ENCODE results near the gene MAP3K12.
"Not testable (repeated sequence)": the region's sequence is repeated elsewhere in the genome, so short reads cannot be mapped to it uniquely, and the experiment has no call there.

The MAP3K12 gene

DNA sequence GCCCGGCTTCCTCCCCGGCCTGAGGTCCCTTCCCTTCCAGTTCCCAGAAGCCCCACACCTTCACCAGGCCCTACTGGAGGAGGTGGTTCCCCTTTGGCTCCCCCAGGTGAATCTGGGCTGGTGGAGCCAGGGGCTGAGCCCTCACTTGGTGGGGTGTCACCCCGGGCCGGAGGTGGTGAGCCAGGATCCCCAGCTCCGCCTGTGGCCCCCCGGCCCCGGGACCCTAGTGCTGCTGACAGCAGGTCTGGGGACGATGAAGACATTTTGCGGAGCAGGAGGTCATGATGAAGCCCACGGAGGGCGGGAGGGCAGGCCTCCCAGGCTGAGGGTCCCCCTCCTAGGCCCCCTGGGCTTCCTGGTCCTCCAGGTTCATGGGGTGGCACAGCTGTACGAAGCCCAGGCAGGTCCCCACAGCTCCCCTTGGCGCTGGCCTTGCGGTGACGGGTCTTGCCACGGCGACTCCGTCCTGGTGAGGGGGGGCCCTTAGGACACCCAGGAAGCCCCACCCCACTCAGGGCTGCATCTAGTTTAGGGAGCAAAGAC, 16.6 kb downstream of the MAP3K12 start:
- no peak for DNase-seq (ENCODE audit: low read depth)
- TF ChIP-seq, protein P1, sequence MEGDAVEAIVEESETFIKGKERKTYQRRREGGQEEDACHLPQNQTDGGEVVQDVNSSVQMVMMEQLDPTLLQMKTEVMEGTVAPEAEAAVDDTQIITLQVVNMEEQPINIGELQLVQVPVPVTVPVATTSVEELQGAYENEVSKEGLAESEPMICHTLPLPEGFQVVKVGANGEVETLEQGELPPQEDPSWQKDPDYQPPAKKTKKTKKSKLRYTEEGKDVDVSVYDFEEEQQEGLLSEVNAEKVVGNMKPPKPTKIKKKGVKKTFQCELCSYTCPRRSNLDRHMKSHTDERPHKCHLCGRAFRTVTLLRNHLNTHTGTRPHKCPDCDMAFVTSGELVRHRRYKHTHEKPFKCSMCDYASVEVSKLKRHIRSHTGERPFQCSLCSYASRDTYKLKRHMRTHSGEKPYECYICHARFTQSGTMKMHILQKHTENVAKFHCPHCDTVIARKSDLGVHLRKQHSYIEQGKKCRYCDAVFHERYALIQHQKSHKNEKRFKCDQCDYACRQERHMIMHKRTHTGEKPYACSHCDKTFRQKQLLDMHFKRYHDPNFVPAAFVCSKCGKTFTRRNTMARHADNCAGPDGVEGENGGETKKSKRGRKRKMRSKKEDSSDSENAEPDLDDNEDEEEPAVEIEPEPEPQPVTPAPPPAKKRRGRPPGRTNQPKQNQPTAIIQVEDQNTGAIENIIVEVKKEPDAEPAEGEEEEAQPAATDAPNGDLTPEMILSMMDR (IDR thresholded peaks at IDR 0.05; ENCODE audit: low read depth, low read length, missing control alignments), result no peak
- no peak overlapping the region for H3K4me3 ChIP-seq (ENCODE audit: low read depth, low read length)

DNA sequence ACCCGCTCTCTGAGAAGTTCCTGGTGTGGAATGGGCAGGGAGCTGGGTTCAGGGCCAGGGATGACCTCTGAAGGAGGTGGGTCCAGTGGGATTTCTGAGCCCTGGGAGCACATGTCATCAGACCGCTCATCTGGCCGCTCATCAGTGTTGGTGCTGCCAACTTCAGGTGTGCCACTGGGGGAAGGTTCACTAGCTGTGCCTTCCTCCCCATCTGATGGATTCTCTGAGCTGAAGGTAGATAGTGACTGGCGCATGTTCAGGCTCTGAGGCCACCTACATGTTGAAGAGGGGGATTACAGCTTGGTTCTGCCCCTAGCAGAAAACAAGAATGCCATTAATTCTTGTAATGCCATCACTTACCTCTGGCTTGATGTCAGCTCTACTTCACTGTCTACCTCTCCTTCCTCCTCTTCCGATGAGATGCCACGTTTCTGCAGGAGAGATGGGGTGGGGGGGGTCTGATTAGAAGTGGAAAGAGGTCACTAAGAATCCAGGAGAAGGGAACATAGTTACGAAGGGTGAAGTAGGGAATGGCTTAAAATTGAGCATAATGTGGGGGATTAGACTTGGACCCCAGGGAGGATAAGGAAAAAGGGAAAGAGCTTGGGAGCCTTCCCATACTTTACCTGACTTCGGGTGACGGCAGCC, 17.2 kb downstream of the MAP3K12 start:
- H3K4me3 ChIP-seq (ENCODE audit: low read depth, low read length), result no peak overlapping the region
- no peak for DNase-seq (ENCODE audit: low read depth)
- TF ChIP-seq, protein P1 (IDR thresholded peaks at IDR 0.05; ENCODE audit: low read depth, low read length, missing control alignments), result peak; percentile 45

DNA sequence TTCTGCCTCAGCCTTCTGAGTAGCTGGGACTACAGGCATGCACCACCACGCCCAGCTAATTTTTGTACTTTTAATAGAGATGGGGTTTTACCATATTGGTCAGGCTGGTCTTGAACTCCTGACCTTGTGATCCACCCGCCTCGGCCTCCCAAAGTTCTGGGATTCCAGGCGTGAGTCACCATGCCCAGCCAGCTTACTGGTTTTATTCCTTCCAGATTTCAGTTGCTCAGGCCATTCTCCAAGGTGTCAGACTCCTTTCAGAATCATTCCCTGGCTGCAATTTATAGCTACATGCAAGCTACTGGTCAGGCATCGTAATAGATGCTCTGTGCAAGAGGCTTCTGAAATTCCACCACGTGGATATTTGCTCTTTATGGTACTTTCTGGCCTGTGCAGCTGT, 17.8 kb downstream of the MAP3K12 start:
- not testable (repeated sequence) for DNase-seq (ENCODE audit: low read depth); H3K4me3 ChIP-seq (ENCODE audit: low read depth, low read length)

DNA sequence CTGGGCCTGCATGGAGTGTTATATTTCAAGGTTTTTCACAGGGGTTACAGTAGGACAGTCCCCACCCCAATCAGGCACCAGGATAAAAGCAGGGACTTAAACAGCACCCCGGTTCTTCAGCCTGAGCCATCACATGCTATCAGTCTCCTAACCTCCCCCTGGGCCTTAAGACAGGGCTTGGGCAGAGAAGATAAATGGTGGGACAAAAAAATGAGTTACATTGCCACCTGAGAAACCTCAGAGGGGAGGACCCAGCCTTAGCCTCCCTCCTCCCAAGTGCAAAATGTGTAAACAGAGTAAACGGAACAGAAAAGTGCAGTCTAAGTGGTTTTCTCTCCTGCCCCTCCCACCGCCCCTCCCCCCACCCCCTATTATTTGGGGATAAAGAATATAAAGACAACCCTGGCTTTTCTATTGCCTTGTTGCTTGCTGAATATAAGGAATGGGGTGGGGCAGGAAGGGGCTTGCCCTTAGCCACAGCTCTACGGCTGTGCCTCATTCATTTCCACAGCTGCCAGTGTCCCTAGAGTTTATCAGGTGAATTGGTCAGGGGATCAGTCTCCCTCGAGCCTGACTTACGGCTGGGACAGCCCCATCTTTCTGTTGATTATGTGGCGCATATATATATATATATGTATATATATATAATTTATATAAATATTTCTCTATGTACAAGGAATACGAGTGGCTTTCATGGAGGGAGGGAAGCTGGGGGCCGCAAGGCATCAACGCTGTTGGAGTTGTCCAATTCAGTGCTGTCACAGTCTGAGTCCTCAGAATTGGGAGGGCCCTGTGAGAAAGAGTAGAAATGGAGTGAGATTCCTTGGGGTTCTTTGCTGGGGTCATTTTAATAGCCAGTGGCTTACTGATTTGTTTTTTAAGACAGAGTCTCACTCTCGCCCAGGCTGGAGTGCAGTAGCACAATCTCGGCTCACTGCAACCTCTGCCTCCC, 18.5 kb downstream of the MAP3K12 start:
- no peak for DNase-seq (ENCODE audit: low read depth)
- H3K4me3 ChIP-seq (ENCODE audit: low read depth, low read length), result no peak overlapping the region
- TF ChIP-seq, protein P1 (IDR thresholded peaks at IDR 0.05; ENCODE audit: low read depth, low read length, missing control alignments), result no peak

DNA sequence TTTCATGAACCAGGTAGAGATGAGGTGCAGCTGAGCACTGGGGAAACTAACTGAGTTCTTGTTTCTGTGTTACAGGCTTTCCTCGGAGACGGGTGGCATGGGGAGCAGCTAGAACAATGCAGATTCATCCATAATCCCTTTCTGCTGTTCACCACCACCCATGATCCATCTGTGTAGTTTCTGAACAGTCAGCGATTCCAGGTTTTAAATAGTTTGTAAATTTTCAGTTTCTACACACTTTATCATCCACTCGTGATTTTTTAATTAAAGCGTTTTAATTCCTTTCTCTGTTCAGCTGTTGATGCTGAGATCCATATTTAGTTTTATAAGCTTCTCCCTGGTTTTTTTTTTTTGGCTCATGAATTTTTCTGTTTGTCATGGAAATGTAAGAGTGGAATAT, 19.9 kb downstream of the MAP3K12 start:
- no peak for DNase-seq (ENCODE audit: low read depth)
- TF ChIP-seq, protein P1 (IDR thresholded peaks at IDR 0.05; ENCODE audit: low read depth, low read length, missing control alignments), result no peak
- H3K4me3 ChIP-seq (ENCODE audit: low read depth, low read length), result no peak overlapping the region

DNA sequence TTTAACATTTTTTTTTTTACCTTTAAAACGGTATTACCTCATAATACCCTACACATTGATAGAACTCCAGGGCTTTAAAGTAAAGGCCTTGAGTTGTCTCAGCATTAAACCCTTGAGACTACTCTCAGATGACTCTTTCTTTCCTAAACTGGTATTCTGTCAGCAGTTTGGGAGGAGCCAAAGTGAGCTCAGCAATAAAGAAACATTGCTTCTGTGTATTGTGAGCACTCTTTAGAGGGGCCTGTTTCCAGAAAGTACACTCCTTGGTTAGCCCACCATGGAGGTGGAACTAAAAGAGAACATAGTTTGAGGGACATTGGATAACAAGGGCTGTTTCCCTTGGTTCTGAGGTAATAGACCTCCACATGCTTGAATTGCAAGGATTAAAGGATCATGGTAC, 20.4 kb downstream of the MAP3K12 start:
- DNase-seq (ENCODE audit: low read depth), result no peak
- TF ChIP-seq, protein P1 (IDR thresholded peaks at IDR 0.05; ENCODE audit: low read depth, low read length, missing control alignments), result no peak
- H3K4me3 ChIP-seq (ENCODE audit: low read depth, low read length), result no peak overlapping the region

DNA sequence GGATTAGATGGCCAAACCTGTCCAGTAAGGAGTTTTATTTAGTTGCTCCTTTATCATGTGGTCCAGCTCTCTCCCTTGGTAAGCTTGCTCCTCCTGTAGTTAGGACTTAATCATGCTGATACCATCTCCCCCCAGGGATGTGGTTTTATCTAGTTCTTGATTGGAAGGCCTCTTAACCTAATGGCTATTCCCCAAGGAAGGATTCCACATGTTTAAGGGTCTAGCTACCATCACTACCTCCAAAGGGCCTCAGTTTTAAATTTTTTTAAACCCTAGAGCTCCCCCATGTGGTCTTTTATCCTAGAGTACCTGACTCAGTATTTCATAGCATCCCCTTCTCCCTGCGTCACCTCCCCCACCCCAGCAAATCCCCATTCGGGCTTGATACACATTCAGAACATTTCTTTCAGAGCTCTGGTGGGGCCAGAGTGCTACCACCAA, 22.5 kb downstream of the MAP3K12 start:
- no peak for DNase-seq (ENCODE audit: low read depth)
- H3K4me3 ChIP-seq (ENCODE audit: low read depth, low read length), result no peak overlapping the region
- TF ChIP-seq, protein P1 (IDR thresholded peaks at IDR 0.05; ENCODE audit: low read depth, low read length, missing control alignments), result peak; percentile 27

Data from GM12864 (cell line).